ENCODE measurements around the gene FAM81B.
"Not testable (repeated sequence)": the region's sequence is repeated elsewhere in the genome, so short reads cannot be mapped to it uniquely, and the experiment has no call there.

FAM81B gene, protein sequence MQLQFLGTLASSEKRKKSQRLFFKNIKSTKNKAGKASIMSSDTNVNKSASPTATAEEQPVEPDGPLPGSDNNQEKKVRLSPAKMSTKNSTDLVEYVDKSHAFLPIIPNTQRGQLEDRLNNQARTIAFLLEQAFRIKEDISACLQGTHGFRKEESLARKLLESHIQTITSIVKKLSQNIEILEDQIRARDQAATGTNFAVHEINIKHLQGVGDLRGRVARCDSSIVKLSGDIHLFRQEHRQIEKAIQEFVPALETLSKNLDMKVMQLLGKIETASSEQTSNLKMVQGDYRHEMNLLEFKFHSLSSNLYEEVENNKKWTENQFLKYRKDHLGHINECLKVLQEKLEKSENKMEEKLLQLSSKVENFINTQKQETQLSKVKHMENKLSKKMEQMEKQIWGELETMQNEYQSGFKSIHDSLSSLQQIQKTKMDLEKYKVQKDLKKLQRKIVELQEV

DNA sequence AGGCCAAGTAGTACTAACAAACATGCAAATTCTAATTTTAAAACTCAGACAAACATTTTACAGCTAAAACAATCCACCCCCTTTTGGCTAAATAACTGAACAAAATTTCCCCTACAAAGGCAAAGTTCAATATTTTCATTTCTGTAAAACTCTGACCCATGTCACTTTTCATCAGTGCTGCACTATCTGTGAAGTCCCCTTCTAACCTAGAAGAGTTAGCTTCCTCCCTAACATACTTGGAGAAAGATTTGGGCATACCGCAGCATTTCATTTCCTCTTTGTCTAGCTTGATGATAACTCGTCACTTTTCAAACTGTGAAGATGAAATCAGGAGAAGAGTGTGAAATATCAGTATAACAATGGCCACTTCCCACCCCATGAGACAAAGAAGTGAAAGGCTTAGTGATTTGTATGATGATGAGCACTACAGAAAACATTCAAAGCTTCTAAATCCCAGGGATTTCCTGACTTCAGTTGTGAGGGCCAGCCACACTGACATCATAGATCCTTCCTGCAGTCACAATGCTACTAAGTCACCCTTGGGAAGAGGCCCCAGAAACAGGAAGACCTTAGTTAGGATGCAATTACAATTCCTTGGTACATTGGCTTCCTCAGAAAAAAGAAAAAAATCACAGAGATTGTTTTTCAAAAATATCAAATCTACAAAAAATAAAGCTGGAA lies at the start of gene FAM81B:
Gene FAM81B, plus strand, starts transcription at position 555 of the 681 bp plus-strand sequence. Its CDS starts 24 bp downstream, at position 579.
- H3K27ac ChIP-seq (ENCODE audit: low read depth, low read length) = no peak within 1 kb of the TSS
- TF ChIP-seq, protein P1, sequence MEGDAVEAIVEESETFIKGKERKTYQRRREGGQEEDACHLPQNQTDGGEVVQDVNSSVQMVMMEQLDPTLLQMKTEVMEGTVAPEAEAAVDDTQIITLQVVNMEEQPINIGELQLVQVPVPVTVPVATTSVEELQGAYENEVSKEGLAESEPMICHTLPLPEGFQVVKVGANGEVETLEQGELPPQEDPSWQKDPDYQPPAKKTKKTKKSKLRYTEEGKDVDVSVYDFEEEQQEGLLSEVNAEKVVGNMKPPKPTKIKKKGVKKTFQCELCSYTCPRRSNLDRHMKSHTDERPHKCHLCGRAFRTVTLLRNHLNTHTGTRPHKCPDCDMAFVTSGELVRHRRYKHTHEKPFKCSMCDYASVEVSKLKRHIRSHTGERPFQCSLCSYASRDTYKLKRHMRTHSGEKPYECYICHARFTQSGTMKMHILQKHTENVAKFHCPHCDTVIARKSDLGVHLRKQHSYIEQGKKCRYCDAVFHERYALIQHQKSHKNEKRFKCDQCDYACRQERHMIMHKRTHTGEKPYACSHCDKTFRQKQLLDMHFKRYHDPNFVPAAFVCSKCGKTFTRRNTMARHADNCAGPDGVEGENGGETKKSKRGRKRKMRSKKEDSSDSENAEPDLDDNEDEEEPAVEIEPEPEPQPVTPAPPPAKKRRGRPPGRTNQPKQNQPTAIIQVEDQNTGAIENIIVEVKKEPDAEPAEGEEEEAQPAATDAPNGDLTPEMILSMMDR (IDR thresholded peaks at IDR 0.05; ENCODE audit: insufficient read depth, low read length, poor library complexity, severe bottlenecking) = no peak
- TF ChIP-seq EZH2phosphoT487 (conservative IDR thresholded peaks at IDR 0.05; ENCODE audit: low read length) = no peak
- no peaks in the 10 kb centered on the region for H3K27me3 ChIP-seq (ENCODE audit: low read length)

DNA sequence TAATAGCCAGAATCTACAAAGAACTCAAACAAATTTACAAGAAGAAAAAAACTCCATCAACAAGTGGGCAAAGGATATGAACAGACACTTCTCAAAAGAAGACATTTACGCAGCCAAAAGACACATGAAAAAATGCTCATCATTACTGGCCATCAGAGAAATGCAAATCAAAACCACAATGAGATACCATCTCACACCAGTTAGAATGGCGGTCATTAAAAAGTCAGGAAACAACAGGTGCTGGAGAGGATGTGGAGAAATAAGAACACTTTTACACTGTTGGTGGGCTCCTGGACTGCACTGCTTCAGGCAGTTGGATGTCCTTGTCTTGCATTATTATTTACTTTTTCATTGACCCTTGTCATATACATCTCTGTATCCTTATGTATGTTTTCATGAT lies 49.7 kb upstream of the FAM81B start:
- not testable (repeated sequence) for H3K36me3 ChIP-seq (ENCODE audit: low read length); H3K27ac ChIP-seq (ENCODE audit: low read depth, low read length); H3K27me3 ChIP-seq (ENCODE audit: low read length); H3F3A ChIP-seq (ENCODE audit: insufficient read depth); H3K9me3 ChIP-seq (ENCODE audit: insufficient read depth, low read length); H3K4me2 ChIP-seq (ENCODE audit: low read depth, low read length, poor library complexity, severe bottlenecking); H3K79me2 ChIP-seq (ENCODE audit: insufficient read depth, low read length); H2AFZ ChIP-seq (ENCODE audit: low read depth, low read length, severe bottlenecking); H3K4me3 ChIP-seq (ENCODE audit: insufficient read depth, low read length, poor library complexity, severe bottlenecking); H4K20me1 ChIP-seq (ENCODE audit: low read depth, low read length); H3K9me2 ChIP-seq (replicated peaks; ENCODE audit: insufficient read depth, low read length); H3K9ac ChIP-seq (ENCODE audit: low read length)

More for the DNA sequence above, at the start of gene FAM81B:
- H2AFZ ChIP-seq (ENCODE audit: low read depth, low read length, severe bottlenecking) = no peak within 1 kb of the TSS
- no peak within 1 kb of the TSS for H3K4me2 ChIP-seq (ENCODE audit: low read depth, low read length, poor library complexity, severe bottlenecking)
- H3K9me2 ChIP-seq (replicated peaks; ENCODE audit: insufficient read depth, low read length) = no peaks in the 10 kb centered on the region
- no peaks in the 10 kb centered on the region for H3F3A ChIP-seq (ENCODE audit: insufficient read depth)
- H3K9me3 ChIP-seq (ENCODE audit: insufficient read depth, low read length) = no peaks in the 10 kb centered on the region
- no peaks in the 10 kb centered on the region for H3K79me2 ChIP-seq (ENCODE audit: insufficient read depth, low read length)
- H3K36me3 ChIP-seq (ENCODE audit: low read length) = no peaks in the 10 kb centered on the region
- H4K20me1 ChIP-seq (ENCODE audit: low read depth, low read length) = no peaks in the 10 kb centered on the region
- H3K4me3 ChIP-seq (ENCODE audit: insufficient read depth, low read length, poor library complexity, severe bottlenecking) = no peak within 1 kb of the TSS
- no peak within 1 kb of the TSS for H3K9ac ChIP-seq (ENCODE audit: low read length)

DNA sequence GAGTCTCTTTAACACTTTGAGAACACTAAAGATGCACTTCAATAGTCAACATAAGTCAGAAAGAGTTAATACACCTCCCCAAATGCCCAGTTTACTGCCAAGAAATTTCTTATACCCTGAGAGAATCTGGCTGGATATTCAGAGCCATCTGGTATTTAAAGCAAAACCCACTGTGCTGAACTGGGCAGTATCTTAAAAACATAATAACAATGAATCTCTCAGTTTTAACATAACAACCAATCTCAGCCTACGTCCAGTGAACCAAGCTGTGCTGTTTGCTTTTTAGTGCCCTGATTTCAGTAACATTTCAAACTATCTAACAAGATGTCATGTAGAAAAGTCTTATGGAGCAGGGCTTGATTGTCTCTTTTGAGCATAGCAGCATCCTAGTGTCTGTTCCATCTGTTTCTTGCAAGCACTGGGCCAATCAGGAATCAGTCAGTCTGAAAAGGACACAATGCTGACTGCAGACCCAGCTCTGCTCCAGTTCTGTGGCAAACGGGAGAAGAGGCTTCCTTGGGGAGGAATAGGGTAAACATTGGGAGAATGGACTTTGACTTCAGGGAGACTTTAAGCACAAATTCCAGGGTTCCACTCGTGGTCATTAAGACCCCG lies 43.6 kb upstream of the FAM81B start:
- H3K9me2 ChIP-seq (replicated peaks; ENCODE audit: insufficient read depth, low read length) = no peaks in the 10 kb centered on the region
- H3K36me3 ChIP-seq (ENCODE audit: low read length) = no peaks in the 10 kb centered on the region
- H4K20me1 ChIP-seq (ENCODE audit: low read depth, low read length) = no peaks in the 10 kb centered on the region
- H3K27ac ChIP-seq (ENCODE audit: low read depth, low read length) = no peak overlapping the region
- no peaks in the 10 kb centered on the region for H3K79me2 ChIP-seq (ENCODE audit: insufficient read depth, low read length)
- H3K27me3 ChIP-seq (ENCODE audit: low read length) = no peaks in the 10 kb centered on the region
- no peak overlapping the region for H3K4me3 ChIP-seq (ENCODE audit: insufficient read depth, low read length, poor library complexity, severe bottlenecking)
- H2AFZ ChIP-seq (ENCODE audit: low read depth, low read length, severe bottlenecking) = no peak overlapping the region
- H3F3A ChIP-seq (ENCODE audit: insufficient read depth) = no peaks in the 10 kb centered on the region
- H3K9ac ChIP-seq (ENCODE audit: low read length) = no peak overlapping the region
- no peak for TF ChIP-seq EZH2phosphoT487 (conservative IDR thresholded peaks at IDR 0.05; ENCODE audit: low read length)
- TF ChIP-seq, protein P1 (IDR thresholded peaks at IDR 0.05; ENCODE audit: insufficient read depth, low read length, poor library complexity, severe bottlenecking) = no peak
- no peaks in the 10 kb centered on the region for H3K9me3 ChIP-seq (ENCODE audit: insufficient read depth, low read length)
- H3K4me2 ChIP-seq (ENCODE audit: low read depth, low read length, poor library complexity, severe bottlenecking) = no peak overlapping the region
